Measurements from ENCODE around the gene VAX1. TPM values are rescaled to one million over a fixed set of nuclear protein-coding genes. Genes with fewer than 3 reads are reported as not detected.

The VAX1 gene
- total RNA-seq, 1 experiment from 2014 or later = 74.4 TPM

DNA sequence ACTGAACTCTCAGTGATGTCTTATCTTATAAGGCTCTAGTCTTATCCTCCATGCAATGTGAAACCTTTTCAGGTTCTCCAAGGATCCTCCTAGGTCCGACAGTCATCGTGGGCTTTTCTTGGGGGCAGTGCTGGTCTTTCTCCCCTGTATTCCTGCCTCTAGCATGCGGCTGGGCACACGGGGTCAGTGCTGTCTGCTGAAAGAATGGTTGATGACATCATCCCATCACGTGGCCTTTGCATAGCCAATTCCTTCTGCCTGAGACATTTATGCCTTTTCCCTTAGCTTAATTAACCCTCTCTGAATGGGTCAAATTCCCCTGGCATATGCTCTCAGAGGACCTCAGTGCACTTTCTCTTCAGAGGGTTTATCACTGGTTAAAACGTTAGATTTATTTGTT, 32.2 kb upstream of the VAX1 start:
- H3K4me1 ChIP-seq (ENCODE audit: insufficient read depth, low read length, poor library complexity, severe bottlenecking) = peaks cover 34% of the 10 kb centered on the region
- CTCF ChIA-PET = interaction anchor here (0.5 to 0.6 kb wide), 2 partner anchors 32 to 334 kb away, joined by 3 to 4 read pairs; no protein-coding TSS in a partner anchor
- DNase-seq (ENCODE audit: low spot score) = no peak
- BruUV-seq (replicated peaks) = no TSS peak
- no peaks in the 10 kb centered on the region for H3K36me3 ChIP-seq (ENCODE audit: insufficient read depth, low read length, poor library complexity, severe bottlenecking)
- H3K9me3 ChIP-seq (ENCODE audit: low read depth, low read length, poor library complexity, severe bottlenecking) = no peaks in the 10 kb centered on the region
- H3K27ac ChIP-seq (ENCODE audit: low read depth, low read length, poor library complexity, severe bottlenecking) = no peak overlapping the region
- H3K27me3 ChIP-seq (replicated peaks; ENCODE audit: insufficient read depth, low read depth, low read length, poor library complexity) = no peaks in the 10 kb centered on the region
- intact Hi-C loops (cut with micrococcal nuclease; ENCODE audit: unreplicated experiment) = no loop called here
- no peak overlapping the region for H3K4me3 ChIP-seq (ENCODE audit: low read depth, low read length, poor library complexity, severe bottlenecking)
- POLR2A ChIA-PET (ENCODE audit: low non-redundant PET) = no interaction called here
- TF ChIP-seq, protein P1, sequence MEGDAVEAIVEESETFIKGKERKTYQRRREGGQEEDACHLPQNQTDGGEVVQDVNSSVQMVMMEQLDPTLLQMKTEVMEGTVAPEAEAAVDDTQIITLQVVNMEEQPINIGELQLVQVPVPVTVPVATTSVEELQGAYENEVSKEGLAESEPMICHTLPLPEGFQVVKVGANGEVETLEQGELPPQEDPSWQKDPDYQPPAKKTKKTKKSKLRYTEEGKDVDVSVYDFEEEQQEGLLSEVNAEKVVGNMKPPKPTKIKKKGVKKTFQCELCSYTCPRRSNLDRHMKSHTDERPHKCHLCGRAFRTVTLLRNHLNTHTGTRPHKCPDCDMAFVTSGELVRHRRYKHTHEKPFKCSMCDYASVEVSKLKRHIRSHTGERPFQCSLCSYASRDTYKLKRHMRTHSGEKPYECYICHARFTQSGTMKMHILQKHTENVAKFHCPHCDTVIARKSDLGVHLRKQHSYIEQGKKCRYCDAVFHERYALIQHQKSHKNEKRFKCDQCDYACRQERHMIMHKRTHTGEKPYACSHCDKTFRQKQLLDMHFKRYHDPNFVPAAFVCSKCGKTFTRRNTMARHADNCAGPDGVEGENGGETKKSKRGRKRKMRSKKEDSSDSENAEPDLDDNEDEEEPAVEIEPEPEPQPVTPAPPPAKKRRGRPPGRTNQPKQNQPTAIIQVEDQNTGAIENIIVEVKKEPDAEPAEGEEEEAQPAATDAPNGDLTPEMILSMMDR (conservative IDR thresholded peaks at IDR 0.05; ENCODE audit: low read depth, low read length) = no peak
- no peak for TF ChIP-seq EZH2 (IDR thresholded peaks at IDR 0.05; ENCODE audit: borderline replicate concordance, low read depth, low read length, poor library complexity, severe bottlenecking)

DNA sequence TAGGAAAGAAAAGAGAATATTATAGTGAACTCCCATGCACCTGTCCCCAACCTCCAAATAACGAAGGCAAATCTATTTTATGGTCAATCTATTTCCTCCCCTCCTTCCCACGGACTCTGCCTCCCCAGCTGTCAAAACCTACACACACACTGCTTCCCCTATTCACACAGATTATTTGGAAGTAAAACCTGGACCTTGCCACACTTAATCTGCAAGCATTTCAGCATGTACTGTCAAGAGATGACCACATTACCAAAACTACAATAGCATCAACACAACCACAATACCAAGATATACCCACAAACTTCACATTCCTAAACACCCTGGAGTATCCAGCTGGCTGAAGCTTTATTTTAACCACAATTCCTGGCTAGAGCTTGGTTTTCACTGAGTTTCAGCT, 31.4 kb upstream of the VAX1 start:
- TF ChIP-seq, protein P1 (conservative IDR thresholded peaks at IDR 0.05; ENCODE audit: low read depth, low read length) = no peak
- no peak for TF ChIP-seq EZH2 (IDR thresholded peaks at IDR 0.05; ENCODE audit: borderline replicate concordance, low read depth, low read length, poor library complexity, severe bottlenecking)
- POLR2A ChIA-PET (ENCODE audit: low non-redundant PET) = no interaction called here
- CTCF ChIA-PET = interaction anchor here (0.5 to 0.6 kb wide), 2 partner anchors 31 to 333 kb away, joined by 3 to 4 read pairs; no protein-coding TSS in a partner anchor
- Histone ChIP-seq H3K4me3 (ENCODE audit: low read depth, low read length, poor library complexity, severe bottlenecking) (peak overlapping the region; percentile 55), H3K27ac (ENCODE audit: low read depth, low read length, poor library complexity, severe bottlenecking) (no peak overlapping the region), H3K27me3 (replicated peaks; ENCODE audit: insufficient read depth, low read depth, low read length, poor library complexity) (no peaks in the 10 kb centered on the region), H3K36me3 (ENCODE audit: insufficient read depth, low read length, poor library complexity, severe bottlenecking) (no peaks in the 10 kb centered on the region), H3K9me3 (ENCODE audit: low read depth, low read length, poor library complexity, severe bottlenecking) (no peaks in the 10 kb centered on the region), H3K4me1 (ENCODE audit: insufficient read depth, low read length, poor library complexity, severe bottlenecking) (peaks cover 36% of the 10 kb centered on the region)
- intact Hi-C loops (cut with micrococcal nuclease; ENCODE audit: unreplicated experiment) = loop anchor here (5.0 kb wide), 1 partner anchor 277 kb away; no protein-coding TSS in a partner anchor
- DNase-seq (ENCODE audit: low spot score) = no peak
- BruUV-seq (replicated peaks) = TSS peak; percentile 3

DNA sequence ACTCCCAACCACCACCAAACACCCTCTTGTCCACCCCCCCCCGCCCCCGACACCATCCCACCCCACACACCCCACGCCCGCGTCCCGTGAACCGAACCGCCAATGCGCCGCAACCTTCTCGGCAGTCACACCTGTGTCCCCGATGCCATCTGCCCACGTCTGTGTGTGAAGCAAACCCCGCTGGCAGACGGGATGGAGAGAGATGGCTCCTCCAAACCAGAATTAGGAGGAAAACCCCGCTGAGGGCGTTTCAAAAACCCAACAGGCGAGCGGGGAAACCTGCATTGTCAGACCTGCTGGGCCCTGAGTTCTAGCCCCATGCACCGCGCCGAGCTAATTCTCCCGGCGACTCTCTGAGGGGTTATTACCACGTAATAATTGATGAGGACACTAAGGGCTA, 30.7 kb upstream of the VAX1 start:
- Histone ChIP-seq H3K9me3 (ENCODE audit: low read depth, low read length, poor library complexity, severe bottlenecking) (no peaks in the 10 kb centered on the region), H3K36me3 (ENCODE audit: insufficient read depth, low read length, poor library complexity, severe bottlenecking) (no peaks in the 10 kb centered on the region), H3K4me3 (ENCODE audit: low read depth, low read length, poor library complexity, severe bottlenecking) (peak overlapping the region; percentile 55), H3K4me1 (ENCODE audit: insufficient read depth, low read length, poor library complexity, severe bottlenecking) (peaks cover 34% of the 10 kb centered on the region), H3K27ac (ENCODE audit: low read depth, low read length, poor library complexity, severe bottlenecking) (peak overlapping the region; percentile 37), H3K27me3 (replicated peaks; ENCODE audit: insufficient read depth, low read depth, low read length, poor library complexity) (no peaks in the 10 kb centered on the region)
- no peak for TF ChIP-seq EZH2 (IDR thresholded peaks at IDR 0.05; ENCODE audit: borderline replicate concordance, low read depth, low read length, poor library complexity, severe bottlenecking)
- TF ChIP-seq, protein P1 (conservative IDR thresholded peaks at IDR 0.05; ENCODE audit: low read depth, low read length) = no peak
- DNase-seq (ENCODE audit: low spot score) = peak; percentile 54
- intact Hi-C loops (cut with micrococcal nuclease; ENCODE audit: unreplicated experiment) = loop anchor here (1.0 to 5.0 kb wide), 2 partner anchors 276 to 331 kb away; no protein-coding TSS in a partner anchor
- POLR2A ChIA-PET (ENCODE audit: low non-redundant PET) = no interaction called here
- CTCF ChIA-PET = interaction anchor here (0.5 to 3.3 kb wide), 4 partner anchors 35 to 381 kb away, joined by 3 to 28 read pairs (median 10); no protein-coding TSS in a partner anchor
- no TSS peak for BruUV-seq (replicated peaks)

Data from A673 (cell line).